Hippocampal formation (tissue), 2 donors: ENCODE measurements around the gene EFEMP1.

ENCODE experiments used
- DNase-seq, 2 donors: peaks; one replicate each; lab custom pipeline; 2025; lab: John Stamatoyannopoulos, UW

The EFEMP1 gene

GRCh38 chr2:55898386-55899040 lies 25.1 kb downstream of the EFEMP1 start:
- DNase-seq: no peak

DNA sequence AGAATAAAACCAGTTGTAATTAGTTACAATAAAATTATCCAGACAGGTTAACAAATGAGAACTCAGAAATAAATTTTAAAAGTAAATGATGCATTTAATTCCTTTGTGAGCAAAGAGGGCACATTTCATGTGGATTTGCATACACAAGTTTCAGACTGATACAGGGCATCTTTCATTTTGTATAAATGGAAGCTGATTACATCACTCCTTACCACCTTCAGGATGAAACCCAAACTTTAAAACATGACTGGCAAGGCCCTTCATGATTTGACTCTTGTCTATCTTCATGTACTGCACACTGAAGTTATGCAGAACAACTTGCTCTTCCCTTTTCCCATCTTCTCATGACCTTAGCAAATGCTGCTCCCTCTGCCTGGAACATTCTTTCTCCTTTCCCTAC lies 26.9 kb downstream of the EFEMP1 start:
- DNase-seq: no peak

DNA sequence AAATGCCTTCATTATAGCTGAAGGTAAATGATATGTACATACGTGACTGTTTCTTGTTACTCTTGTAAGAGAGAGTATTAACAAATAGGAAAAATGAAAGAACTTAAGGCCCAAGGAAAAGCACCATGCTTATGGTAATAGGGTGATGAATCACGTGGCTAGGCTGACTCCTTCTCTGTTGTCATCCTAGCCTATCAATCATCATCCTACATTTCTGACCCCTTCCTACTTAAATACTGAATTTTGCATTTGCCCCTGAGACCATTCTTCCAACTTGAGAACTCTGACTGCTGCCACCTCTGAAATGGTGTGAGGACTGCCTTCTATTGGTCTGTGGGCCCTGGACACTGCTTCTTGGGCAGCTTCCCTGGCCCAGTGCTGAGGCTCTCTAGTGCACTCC lies 28.9 kb downstream of the EFEMP1 start:
- no peak for DNase-seq

GRCh38 chr2:55891671-55892094 lies 31.9 kb downstream of the EFEMP1 start:
- no peak for DNase-seq

DNA sequence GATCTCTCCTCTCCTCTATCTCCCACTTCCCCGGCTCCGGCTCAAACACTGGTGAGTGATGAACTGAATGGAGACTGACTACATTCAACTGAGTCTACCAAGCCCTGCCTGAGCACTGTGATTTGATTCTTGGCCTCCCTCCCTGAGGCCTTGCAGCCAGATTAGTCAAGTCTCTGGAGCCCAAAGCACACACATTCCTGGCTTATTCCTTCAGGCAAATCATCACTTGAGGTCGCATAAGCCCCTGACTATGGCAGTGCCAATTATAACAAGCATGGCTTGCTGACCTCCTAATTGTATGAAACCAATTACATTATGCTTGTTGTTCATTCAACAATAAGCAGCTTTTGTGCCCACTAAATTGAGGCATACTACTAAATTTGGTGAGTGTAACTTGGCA lies 34.6 kb downstream of the EFEMP1 start:
- DNase-seq: peak in 1 of 2 donors; percentile 6

DNA sequence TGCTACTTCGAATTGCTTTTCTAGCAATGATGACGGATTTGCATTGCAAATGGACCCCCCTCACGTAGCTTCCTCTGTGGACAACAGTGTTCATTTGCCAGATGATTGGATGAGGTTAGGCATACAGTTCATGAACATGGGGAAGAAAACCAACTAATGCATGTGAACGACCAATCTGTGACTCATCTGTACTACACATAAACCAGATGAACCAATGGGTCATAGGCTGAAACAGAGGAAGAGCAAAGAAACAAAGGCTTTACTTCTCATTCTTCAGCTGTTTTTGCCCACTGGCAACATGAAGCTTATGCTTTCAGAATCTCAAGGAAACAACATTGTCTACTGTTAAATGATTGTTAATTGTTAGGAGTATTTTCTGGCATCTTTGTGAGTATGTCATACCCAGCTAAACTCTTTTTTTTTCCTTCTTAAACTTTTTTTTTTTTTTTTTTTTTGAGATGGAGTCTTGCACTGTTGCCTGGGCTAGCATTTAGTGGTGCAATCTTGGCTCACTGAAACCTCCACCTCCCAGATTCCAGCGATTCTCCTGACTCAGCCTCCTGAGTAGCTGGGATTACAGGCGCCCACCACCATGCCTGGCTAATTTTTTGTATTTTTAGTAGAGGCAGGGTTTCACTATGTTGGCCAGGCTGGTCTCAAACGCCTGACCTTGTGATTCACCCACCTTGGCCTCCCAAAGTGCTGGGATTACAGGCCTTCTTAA lies 35.5 kb downstream of the EFEMP1 start:
- no peak for DNase-seq

GRCh38 chr2:55887351-55887750 lies 36.2 kb downstream of the EFEMP1 start:
- no peak for DNase-seq

- DNase-seq: no peak
These were observed 37.7 kb downstream of the EFEMP1 start for GRCh38 chr2:55885944-55886281.

DNA sequence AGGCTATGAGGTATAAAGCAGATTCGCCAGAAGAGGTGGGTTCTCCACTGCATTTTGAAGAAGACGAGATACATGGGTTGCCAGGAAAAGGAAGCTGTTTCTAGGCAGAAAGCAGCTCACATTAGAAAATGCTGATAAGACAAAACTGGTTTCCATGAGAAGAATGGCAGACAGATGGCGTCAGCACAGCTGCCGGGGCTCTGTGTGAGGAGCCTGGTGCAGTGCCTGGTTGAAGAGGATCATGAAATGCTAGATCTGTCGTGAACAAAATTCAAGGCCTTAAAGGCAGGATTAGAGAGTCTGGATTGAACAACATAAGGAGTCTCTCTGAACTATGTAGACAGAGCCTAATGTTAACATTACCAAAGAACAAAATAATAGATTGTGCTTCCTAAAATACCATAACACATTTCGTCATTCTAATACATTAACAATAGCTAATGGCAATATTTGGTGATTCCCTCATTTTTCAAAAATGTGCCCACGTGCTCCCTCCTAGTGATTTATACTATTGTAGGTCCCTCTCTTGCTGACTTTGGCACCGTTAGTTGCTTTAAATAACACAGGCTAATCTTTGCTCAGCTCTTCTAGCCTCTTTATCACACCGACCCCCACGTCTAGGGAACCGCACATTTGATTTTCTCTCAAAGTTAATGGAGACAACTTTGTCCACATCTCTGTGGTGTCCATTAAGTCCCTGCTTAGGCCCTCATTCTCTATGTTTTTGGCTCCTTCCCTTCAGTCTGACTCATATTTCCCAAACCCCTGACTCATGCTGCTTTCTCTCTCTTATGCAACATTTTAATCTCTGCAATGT lies 38.2 kb downstream of the EFEMP1 start:
- no peak for DNase-seq

GRCh38 chr2:55883829-55884228 lies 39.8 kb downstream of the EFEMP1 start:
- no peak for DNase-seq

DNA sequence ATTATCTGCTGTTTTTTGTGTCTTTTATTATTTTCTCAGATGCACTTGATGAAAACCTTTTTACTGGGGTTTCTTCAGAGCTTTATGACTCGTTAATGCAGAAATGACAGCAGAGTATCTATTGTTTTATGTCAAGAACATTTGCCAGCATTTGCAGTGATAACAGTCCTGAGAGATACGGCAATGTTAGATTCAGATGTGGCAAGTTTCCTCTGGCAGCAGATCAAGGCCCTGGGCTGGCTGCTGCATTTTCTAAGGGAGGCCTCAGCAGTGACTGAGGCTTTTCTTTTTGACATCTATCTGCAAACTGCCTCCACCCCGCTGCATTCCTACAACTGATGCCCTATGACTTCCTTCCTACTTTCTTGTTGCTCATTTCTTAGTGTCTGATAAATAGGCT lies 40.2 kb downstream of the EFEMP1 start:
- no peak for DNase-seq

DNA sequence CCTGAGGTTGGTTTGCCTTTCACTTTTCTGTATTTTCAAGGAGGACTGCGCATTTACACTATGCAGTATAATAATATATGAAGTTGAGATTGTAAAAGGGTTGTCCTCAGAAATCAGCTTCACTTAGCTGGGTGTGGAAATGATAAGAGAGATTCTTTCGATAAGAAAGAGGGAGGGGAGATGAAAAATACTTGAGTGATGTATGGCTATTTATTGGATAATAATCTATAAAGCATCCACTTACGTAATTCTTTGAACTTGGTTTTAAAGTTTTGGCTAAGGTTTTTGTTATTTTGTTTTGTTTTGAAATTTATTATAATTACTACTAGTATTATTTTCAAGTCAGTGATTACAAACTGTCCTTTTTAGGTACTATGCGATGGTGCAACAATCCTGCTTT lies 40.6 kb downstream of the EFEMP1 start:
- no peak for DNase-seq

- no peak for DNase-seq
These were observed 43.0 kb downstream of the EFEMP1 start for GRCh38 chr2:55880416-55881143.

- DNase-seq: no peak
These were observed 43.6 kb downstream of the EFEMP1 start for GRCh38 chr2:55879976-55880375.

GRCh38 chr2:55877087-55877436 lies 46.5 kb downstream of the EFEMP1 start:
- DNase-seq: no peak

DNA sequence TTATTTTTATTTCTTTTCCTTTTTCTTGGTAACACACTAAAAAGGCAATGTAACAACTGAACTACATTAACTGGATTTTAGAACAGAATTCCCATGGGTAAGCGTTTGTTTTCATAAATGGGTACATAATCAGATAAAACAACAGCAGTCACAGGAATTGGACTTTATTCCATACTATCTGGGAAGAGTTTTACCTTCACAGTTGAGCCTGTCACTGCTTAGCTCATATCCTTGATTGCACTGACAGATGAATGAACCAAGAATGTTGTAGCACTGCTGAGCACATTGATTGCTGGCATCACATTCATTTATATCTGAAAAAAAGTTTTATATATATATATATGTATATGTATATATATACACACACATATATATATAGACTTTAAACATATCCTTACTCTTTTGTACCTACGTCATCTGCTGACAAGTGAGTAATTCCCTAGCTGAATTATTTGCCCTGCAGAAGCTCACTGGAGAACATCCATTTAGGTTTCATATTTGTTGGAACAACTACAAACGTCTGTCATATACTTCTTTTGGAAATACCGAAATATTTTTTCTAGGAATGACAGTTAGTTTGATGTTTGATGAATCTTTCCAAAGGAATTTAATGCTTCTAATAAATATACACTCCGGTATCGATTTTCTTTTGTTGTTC lies 47.0 kb downstream of the EFEMP1 start:
- DNase-seq: no peak

DNA sequence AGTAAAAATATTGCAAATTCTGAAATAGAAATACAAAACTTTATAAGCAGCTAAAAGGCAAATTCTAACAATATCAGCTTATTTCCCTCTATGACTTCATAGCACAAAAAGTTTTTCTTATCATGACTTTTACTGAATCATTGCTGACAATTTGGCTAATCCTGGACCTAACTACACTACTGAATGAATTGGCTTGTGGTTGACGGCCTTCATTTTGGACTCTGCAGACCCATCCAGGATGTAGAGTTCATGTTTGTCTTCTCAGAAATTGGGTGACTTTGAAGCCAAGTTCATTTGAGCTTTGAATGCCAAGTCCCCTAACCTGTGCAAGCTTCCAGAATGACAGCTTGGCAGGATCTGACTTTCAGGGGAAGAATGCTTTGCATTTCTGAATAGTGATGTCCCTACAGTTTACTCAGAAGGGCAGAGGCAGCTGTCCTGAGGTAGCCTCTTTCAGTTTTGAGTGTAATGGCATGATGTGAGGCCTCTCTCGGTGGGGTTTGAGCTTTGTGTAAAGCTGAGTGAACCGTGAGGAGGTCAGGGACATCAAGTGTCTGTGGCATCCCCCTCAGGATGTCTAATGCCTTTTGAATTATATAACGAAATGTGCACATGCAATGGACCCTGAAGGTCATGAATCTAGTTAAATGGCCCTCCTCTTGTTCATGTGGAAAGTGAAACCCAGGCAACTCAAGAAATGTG lies 48.0 kb downstream of the EFEMP1 start:
- DNase-seq: no peak

- no peak for DNase-seq
These were observed 49.2 kb downstream of the EFEMP1 start for GRCh38 chr2:55874338-55874737.

GRCh38 chr2:55871637-55872036 lies 51.9 kb downstream of the EFEMP1 start:
- DNase-seq: peak in 1 of 2 donors; percentile 8

- no peak for DNase-seq
These were observed 53.8 kb downstream of the EFEMP1 start for GRCh38 chr2:55869637-55870325.
